Keratinocyte (primary cell): ENCODE data around the gene OSBPL10. TPM values are rescaled to one million over a fixed set of nuclear protein-coding genes. Genes with fewer than 3 reads are reported as not detected.

Experiments used
- DNase-seq: peaks from one replicate; pipeline ENCODE4 v3.0.0-alpha.2; 2011; ENCODE audit warnings: low read depth, missing footprints, low spot score
- FAIRE-seq: peaks from 2 replicates; lab custom pipeline; 2011; peaks lifted over from hg19 to GRCh38; lab: Jason Lieb, UNC
- H2AFZ ChIP-seq: 2 replicates; pipeline ENCODE4 v1.6.0; 2012; ENCODE audit warnings: low read length, control low read depth, inconsistent platforms; ENCODE audit not compliant: control insufficient read depth
- H3K27ac ChIP-seq: 2 replicates; pipeline ENCODE4 v1.5.1; 2011; ENCODE audit warnings: low read length; ENCODE audit not compliant: control insufficient read depth, insufficient read depth
- H3K27me3 ChIP-seq: 3 replicates; pipeline ENCODE4 v1.6.0; 2011; ENCODE audit warnings: low read length; ENCODE audit not compliant: control insufficient read depth, insufficient read depth; ENCODE audit errors: extremely low read depth
- H3K36me3 ChIP-seq, 2 experiments: 2 replicates in 1 of 2; 3 replicates in 1 of 2; pipeline ENCODE4 v1.5.1; 2011; ENCODE audit warnings: low read length in 2 of 2, mild to moderate bottlenecking in 1 of 2; ENCODE audit not compliant: control insufficient read depth in 2 of 2, insufficient read depth in 2 of 2; ENCODE audit errors: extremely low read depth in 1 of 2
- H3K4me1 ChIP-seq: 3 replicates; pipeline ENCODE4 v1.5.1; 2011; ENCODE audit warnings: low read length; ENCODE audit not compliant: control insufficient read depth, insufficient read depth; ENCODE audit errors: extremely low read depth
- H3K4me2 ChIP-seq: 3 replicates; pipeline ENCODE4 v1.6.0; 2011; ENCODE audit warnings: low read depth, low read length; ENCODE audit not compliant: control insufficient read depth, insufficient read depth; ENCODE audit errors: extremely low read depth
- H3K4me3 ChIP-seq, 3 experiments: fragments of 200-600 bp in 1 of 3; sonication (generic) in 1 of 3; 2 replicates in 2 of 3; 3 replicates in 1 of 3; pipeline ENCODE4 v1.5.1; 2011 to 2016; ENCODE audit warnings: low read length in 3 of 3, mild to moderate bottlenecking in 3 of 3, control low read depth in 2 of 3, inconsistent platforms in 1 of 3, low read depth in 1 of 3, mixed read lengths in 1 of 3, mixed run types in 1 of 3, moderate library complexity in 1 of 3; ENCODE audit not compliant: control insufficient read depth in 2 of 3, insufficient read depth in 2 of 3; ENCODE audit errors: extremely low read depth in 1 of 3
- H3K79me2 ChIP-seq: 2 replicates; pipeline ENCODE4 v1.6.0; 2012; ENCODE audit warnings: low read length; ENCODE audit not compliant: control insufficient read depth, insufficient read depth
- H3K9ac ChIP-seq: 3 replicates; pipeline ENCODE4 v1.6.0; 2011; ENCODE audit warnings: low read length; ENCODE audit not compliant: control insufficient read depth, insufficient read depth; ENCODE audit errors: extremely low read depth
- H3K9me1 ChIP-seq: 3 replicates; pipeline ENCODE4 v1.6.0; 2011; ENCODE audit warnings: low read length; ENCODE audit not compliant: control insufficient read depth, insufficient read depth; ENCODE audit errors: extremely low read depth
- H3K9me3 ChIP-seq: 2 replicates; pipeline ENCODE4 v1.5.1; 2012; ENCODE audit warnings: low read depth, low read length; ENCODE audit not compliant: control insufficient read depth
- H4K20me1 ChIP-seq: 3 replicates; pipeline ENCODE4 v1.6.0; 2011; ENCODE audit warnings: low read length; ENCODE audit not compliant: control insufficient read depth, insufficient read depth; ENCODE audit errors: extremely low read depth
- CTCF ChIP-seq, 3 experiments: IDR thresholded peaks in 1 of 3; conservative IDR thresholded peaks in 1 of 3; optimal IDR thresholded peaks in 1 of 3; 2 replicates in 2 of 3; 3 replicates in 1 of 3; pipeline versions ENCODE3 to v1.5.1; 2011; ENCODE audit warnings: low read length in 3 of 3, mild to moderate bottlenecking in 3 of 3, moderate library complexity in 2 of 3, control low read depth in 1 of 3, inconsistent platforms in 1 of 3; ENCODE audit not compliant: insufficient read depth in 2 of 3; ENCODE audit errors: extremely low read depth in 1 of 3
- EZH2 ChIP-seq: IDR thresholded peaks from one replicate; pipeline ENCODE4 v1.6.1; 2012; ENCODE audit warnings: inconsistent platforms, mild to moderate bottlenecking, low read length, moderate library complexity
- dilution Hi-C: fragments of 300-500 bp; cut with MboI; formaldehyde crosslinking; loops from one replicate; pipeline ENCODE4 v1.7.0; 2020; ENCODE audit warnings: low sequenced_read_pairs; ENCODE audit not compliant: extremely low pct_ligation_motif_present
- polyA plus RNA-seq, 5 experiments: library from polyadenylated mRNA; depleted of rRNA in 3 of 5; stranded (reverse) in 3 of 5; stranded (forward) in 1 of 5; unstranded in 1 of 5; fragments of >200 nt; gene quantifications; 1 replicate in 1 of 5; 2 replicates in 3 of 5; 3 replicates in 1 of 5; pipeline versions ENCODE4 v1.2.1 to v1.2.3, GENCODE V29; 2011 to 2012; ENCODE audit warnings: missing spikeins in 2 of 5, low read depth in 1 of 5, low replicate concordance in 1 of 5

OSBPL10 gene
- polyA plus RNA-seq, 1 donor (not counting 4 experiments of a cell fraction or from before 2014, with no cell fraction given) = 50.1 TPM

- H3K4me3 ChIP-seq = no peak overlapping the region
- TF ChIP-seq EZH2 (no peak), CTCF (optimal IDR thresholded peaks at IDR 0.05 in 1 of 3, IDR thresholded peaks at IDR 0.05 in 1 of 3, conservative IDR thresholded peaks at IDR 0.05 in 1 of 3; ENCODE audit: extremely low read depth in 1 of 3, insufficient read depth in 2 of 3, low read length in 3 of 3) (no peak)
- no peak for FAIRE-seq
- H3K79me2 ChIP-seq = peaks cover 84% of the 10 kb centered on the region
- DNase-seq = no peak
- H3K4me1 ChIP-seq = no peaks in the 10 kb centered on the region
- H2AFZ ChIP-seq = no peak overlapping the region
- peaks cover 7 to 15% of the 10 kb centered on the region in 2 experiments for H3K36me3 ChIP-seq
- H3K9me1 ChIP-seq = no peaks in the 10 kb centered on the region
- no peak overlapping the region for H3K9ac ChIP-seq
- H4K20me1 ChIP-seq = no peaks in the 10 kb centered on the region
- dilution Hi-C loops = no loop called here
- peak overlapping the region; percentile 7 for H3K27ac ChIP-seq
- H3K9me3 ChIP-seq = no peaks in the 10 kb centered on the region
- no peak overlapping the region for H3K4me2 ChIP-seq
- H3K27me3 ChIP-seq = no peaks in the 10 kb centered on the region
These were observed 127.5 kb downstream of the OSBPL10 start for GRCh38 chr3:31853580-31853979.

GRCh38 chr3:31851278-31851677 is 129.8 kb downstream of the OSBPL10 start:
- no peaks in the 10 kb centered on the region for H3K9me3 ChIP-seq
- H3K27me3 ChIP-seq = no peaks in the 10 kb centered on the region
- no peaks in the 10 kb centered on the region for H3K9me1 ChIP-seq
- H3K4me1 ChIP-seq = no peaks in the 10 kb centered on the region
- H3K36me3 ChIP-seq = peaks cover 15% of the 10 kb centered on the region in 2 experiments
- no peaks in the 10 kb centered on the region for H4K20me1 ChIP-seq
- DNase-seq (no peak), FAIRE-seq (no peak)
- no peak overlapping the region for H3K4me3 ChIP-seq
- H3K4me2 ChIP-seq = no peak overlapping the region
- H3K27ac ChIP-seq = no peak overlapping the region
- dilution Hi-C loops = no loop called here
- TF ChIP-seq EZH2 (no peak), CTCF (optimal IDR thresholded peaks at IDR 0.05 in 1 of 3, IDR thresholded peaks at IDR 0.05 in 1 of 3, conservative IDR thresholded peaks at IDR 0.05 in 1 of 3; ENCODE audit: extremely low read depth in 1 of 3, insufficient read depth in 2 of 3, low read length in 3 of 3) (no peak)
- H3K79me2 ChIP-seq = peaks cover 84% of the 10 kb centered on the region
- H3K9ac ChIP-seq = no peak overlapping the region
- no peak overlapping the region for H2AFZ ChIP-seq
